CD4-positive, alpha-beta T cell treated with Interleukin-21 for 1 hour (primary cell): Measurements from ENCODE around the gene KYAT1.
A peak's percentile ranks its signal among the peaks of the same experiment; 100 is the strongest.

ENCODE experiments used
- DNase-seq: peaks from one replicate; pipeline ENCODE4 v3.0.0-alpha.2; 2020

Gene KYAT1

GRCh38 chr9:128835246-128836210 is 46.2 kb downstream of the KYAT1 start:
- no peak for DNase-seq

- no peak for DNase-seq
Observed at GRCh38 chr9:128833696-128834095, 48.1 kb downstream of the KYAT1 start.

DNA sequence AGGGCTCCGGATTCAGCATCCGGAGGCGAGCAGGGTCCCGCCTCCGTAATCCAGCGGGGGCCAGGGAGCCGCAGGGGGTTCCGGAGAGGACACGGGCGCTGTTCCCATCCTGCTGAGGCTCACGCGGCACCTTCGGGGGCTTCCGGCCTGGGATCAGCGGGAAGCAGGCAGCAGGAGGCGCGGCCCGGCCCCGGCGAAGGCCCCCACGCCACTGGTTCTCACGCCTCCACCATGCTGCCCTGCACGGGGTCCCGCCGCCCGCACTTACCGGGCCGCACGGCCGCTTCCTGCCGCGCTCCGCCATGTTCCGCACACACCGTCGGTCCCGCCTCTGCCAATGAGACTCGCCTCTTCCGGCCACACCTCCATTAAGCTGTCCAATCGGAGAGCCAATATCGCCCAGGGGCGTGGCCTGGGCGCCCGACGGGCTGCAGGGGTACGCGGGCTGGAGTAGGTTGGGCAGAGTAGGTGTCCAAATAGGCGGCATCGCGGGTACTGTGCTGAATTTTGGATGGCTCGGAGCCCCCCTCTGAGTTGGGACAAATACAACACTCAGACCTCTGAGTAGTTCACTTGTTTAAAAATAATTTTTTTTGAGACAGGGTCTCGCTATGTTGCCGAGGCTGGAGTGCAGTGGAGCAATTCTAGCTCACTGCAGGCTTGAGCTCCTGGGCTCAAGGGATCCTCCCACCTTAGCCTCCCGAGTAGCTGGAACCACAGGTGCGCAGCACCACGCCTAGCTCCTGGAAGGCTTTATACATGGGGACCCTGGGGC is 52.1 kb downstream of the KYAT1 start, which contains the start of gene SPOUT1:
SPOUT1 (minus strand) TSS at position 318 of the 775 bp plus-strand sequence; CDS start at position 304, 14 bp downstream.
- peak; percentile 96 for DNase-seq

DNA sequence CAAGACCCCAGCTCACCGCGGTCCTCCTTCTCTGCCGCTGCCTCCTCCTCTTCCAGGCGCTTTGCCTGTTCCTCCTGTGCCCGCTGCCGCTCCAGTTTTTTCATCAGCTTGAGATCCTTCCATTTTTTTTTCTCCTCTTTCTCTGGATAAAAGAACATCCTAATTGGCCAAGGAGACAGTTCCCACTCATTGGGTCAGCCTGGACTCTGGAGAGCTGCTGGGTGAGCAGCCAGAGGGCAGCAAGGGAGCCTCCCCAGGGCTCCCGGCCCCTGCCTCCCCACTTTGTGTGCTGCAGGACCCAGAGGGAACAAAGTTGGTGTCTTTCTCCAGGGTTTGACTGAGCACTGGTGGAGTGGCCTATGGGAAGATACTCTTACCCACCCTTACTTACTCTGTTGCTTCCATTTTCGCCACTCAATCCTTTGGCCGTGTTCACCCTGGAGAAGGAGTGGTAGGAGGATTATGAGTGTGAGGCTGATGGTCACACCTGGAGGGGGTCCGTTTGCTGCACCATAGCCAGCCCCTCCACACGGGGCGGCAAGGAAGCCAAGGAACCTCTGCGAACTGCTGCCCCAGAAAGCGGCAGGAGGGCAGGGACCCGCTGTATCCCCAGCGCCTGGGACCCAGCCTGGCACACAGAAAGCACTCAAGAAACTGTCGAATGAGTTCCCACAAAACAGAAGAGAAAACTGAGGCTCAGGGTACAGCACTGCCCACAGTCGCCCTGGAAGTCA is 52.9 kb downstream of the KYAT1 start:
- DNase-seq = no peak

- no peak for DNase-seq
Observed at GRCh38 chr9:128828267-128828666, 53.5 kb downstream of the KYAT1 start.

DNA sequence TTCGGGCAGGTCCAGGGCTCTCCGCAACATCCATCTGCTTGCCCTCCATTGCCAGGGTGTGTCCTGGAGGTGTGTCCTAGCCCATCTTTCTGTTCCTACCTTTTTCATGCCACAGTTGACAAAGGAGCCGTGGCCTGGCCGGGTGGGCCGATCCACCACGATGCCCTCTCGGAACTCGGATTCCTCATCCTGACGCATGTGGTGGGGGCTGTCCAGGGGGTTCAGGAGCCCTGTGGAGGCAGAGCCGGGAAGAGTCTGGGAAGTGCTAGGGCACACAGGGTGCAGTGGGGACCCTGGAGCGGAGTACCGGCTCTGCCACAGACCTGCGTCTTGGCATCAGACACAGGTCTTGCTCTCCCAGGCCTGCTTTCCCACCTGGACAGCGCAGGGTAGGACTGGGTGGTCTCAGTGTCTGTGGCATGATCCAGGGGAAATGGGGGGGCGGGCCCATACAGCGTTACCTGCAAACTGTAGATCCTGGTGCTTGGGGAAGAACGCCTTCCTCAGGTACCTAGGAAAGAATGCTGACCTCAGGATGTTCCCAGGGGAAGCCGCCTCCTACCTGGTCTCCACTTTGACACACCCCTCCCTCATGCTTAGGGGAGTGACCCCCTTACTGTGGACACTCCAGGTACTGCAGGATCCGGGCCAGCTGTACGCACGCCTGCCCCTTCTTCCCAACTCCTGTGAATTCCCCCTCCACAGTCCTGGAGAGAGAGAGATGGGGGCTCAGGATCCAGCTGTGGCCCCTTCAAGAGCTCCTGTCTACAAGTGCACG is 55.6 kb downstream of the KYAT1 start:
- DNase-seq = no peak

GRCh38 chr9:128824911-128825310 is 56.8 kb downstream of the KYAT1 start:
- no peak for DNase-seq

GRCh38 chr9:128823903-128824406 is 57.8 kb downstream of the KYAT1 start:
- DNase-seq = no peak

- DNase-seq = no peak
Observed at GRCh38 chr9:128823362-128823902, 58.3 kb downstream of the KYAT1 start.

DNA sequence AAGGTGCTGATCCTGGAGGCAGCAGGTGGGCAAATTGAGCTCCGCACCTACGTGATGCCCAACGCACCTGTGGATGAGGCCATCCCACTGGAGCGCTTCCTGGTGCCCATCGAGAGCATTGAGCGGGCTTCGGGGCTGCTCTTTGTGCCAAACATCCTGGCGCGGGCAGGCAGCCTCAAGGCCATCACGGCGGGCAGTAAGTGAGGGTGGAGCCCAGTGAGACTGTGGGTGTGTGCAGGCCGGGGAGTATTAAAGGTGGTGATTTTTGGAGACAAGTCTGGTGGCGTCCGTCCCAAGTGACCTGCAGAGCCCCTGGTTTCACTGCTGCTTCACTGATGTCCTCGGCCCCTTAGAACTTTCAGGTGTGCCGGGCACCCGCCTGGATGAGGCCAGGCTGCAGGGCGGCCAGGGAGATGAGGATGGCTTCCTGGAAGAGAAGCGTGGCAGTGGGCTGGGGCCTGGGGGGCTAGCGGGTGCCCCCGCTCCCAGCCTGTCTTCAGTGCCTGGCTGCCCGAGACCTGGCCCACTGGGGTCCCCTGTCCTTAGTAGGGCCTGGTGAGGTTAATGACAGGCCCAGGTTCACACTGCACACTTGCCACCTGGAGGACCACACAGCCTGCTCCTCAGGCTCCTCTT is 59.2 kb downstream of the KYAT1 start:
- no peak for DNase-seq

- no peak for DNase-seq
Observed at GRCh38 chr9:128821584-128822406, 60.0 kb downstream of the KYAT1 start.

- DNase-seq = no peak
Observed at GRCh38 chr9:128820665-128821583, 60.8 kb downstream of the KYAT1 start.

DNA sequence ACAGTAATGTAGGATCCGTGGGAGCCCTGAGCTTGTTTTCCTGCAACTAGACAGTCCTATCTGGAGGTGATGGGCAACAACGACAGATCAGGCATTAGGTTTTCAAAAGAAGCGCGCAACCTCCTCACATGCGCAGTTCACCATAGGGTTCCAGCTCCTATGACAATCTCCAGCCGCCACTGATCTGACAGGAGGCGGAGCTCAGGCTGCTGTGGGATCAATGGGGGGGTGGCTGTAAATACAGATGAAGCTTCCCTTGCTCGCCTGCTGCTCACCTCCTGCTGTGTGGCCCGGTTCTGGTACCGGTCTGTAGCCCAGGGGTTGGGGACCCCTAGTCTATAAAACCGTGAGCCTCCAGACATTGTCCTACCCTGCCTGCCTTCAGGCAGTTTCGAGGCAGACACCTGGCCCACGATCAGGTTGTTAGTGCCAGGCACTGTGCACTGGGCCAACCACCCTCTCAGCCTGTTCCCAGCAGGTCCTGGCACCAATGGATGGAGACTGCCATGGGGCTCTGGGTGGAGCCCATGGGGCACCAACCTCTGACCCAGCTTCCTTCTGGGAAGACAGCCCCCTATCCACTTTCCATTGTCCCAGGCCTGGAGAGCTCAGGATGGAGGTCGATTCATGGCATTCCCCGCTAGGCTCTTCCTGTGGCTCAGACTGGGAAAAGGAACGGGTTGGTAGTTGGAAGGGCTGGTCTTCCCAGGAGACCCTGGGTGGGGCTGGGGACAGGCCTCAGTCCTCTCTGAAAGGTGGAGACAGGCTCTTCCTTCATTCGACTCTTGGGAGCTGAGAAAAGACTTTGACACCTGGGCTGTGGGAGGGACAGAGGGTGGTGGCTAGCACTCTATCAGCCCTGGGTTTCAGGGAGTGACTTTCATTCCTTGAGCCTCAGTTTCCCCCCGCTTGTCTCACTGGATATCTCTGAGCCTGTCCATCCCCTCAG is 61.8 kb downstream of the KYAT1 start:
- DNase-seq = no peak

- peak; percentile 42 for DNase-seq
Observed at GRCh38 chr9:128818839-128819715, 62.7 kb downstream of the KYAT1 start.

GRCh38 chr9:128818099-128818838 is 63.5 kb downstream of the KYAT1 start, which contains the start of gene ENDOG:
Gene ENDOG, plus strand, starts transcription at chr9:128818500. Its CDS starts 185 bp downstream, at chr9:128818685.
- peak; percentile 98 for DNase-seq

- DNase-seq = no peak
Observed at GRCh38 chr9:128810873-128811272, 70.9 kb downstream of the KYAT1 start.
